GM12872 (cell line): ENCODE data around the gene CNTNAP1.
A peak's percentile ranks its signal among the peaks of the same experiment; 100 is the strongest.

Experiments used
- CTCF ChIP-seq: IDR thresholded peaks from 3 replicates; pipeline ENCODE4 v1.5.1; 2011; ENCODE audit warnings: low read depth, mild to moderate bottlenecking, low read length, moderate library complexity; ENCODE audit not compliant: insufficient read depth

CNTNAP1 gene

GRCh38 chr17:42677921-42678781 is 4.2 kb upstream of the CNTNAP1 start:
- no peak for TF ChIP-seq CTCF

GRCh38 chr17:42678951-42679491 is 3.3 kb upstream of the CNTNAP1 start:
- no peak for TF ChIP-seq CTCF

GRCh38 chr17:42679492-42680330 is 2.6 kb upstream of the CNTNAP1 start:
- peak; percentile 93 for TF ChIP-seq CTCF

- TF ChIP-seq CTCF: no peak
These were observed 2.0 kb upstream of the CNTNAP1 start for GRCh38 chr17:42680331-42680808.

GRCh38 chr17:42682722-42683403 is 532 bp downstream of the CNTNAP1 start:
- no peak for TF ChIP-seq CTCF

- TF ChIP-seq CTCF: no peak
These were observed 1.2 kb downstream of the CNTNAP1 start for GRCh38 chr17:42683407-42684034.
